Measurements from ENCODE around the gene KCNB1.

- TF ChIP-seq EZH2 (IDR thresholded peaks at IDR 0.05; ENCODE audit: insufficient read depth, poor library complexity, severe bottlenecking) (no peak), EZH2phosphoT487 (IDR thresholded peaks at IDR 0.05; ENCODE audit: insufficient read depth, low read depth) (no peak)
Measured at GRCh38 chr20:49446080-49446479, 36.4 kb downstream of the KCNB1 start.
